ENCODE data around the gene POLR3B. TPM values are rescaled to one million over a fixed set of nuclear protein-coding genes. Genes with fewer than 3 reads are reported as not detected.

POLR3B gene
- polyA plus RNA-seq, 1 donor (not counting 4 experiments of a cell fraction or from before 2014, with no cell fraction given): 13.9 TPM

- H3K9ac ChIP-seq (ENCODE audit: control insufficient read depth, extremely low read depth, insufficient read depth, low read length): no peak overlapping the region
- no peak overlapping the region for H2AFZ ChIP-seq (ENCODE audit: control insufficient read depth, low read length)
- H3K9me1 ChIP-seq (ENCODE audit: control insufficient read depth, extremely low read depth, insufficient read depth, low read length): no peaks in the 10 kb centered on the region
- DNase-seq (ENCODE audit: low read depth, low spot score) (no peak), FAIRE-seq (no peak)
- no peak overlapping the region for H3K4me3 ChIP-seq (ENCODE audit: control insufficient read depth in 2 of 3, extremely low read depth in 1 of 3, insufficient read depth in 2 of 3, low read depth in 1 of 3, low read length in 3 of 3)
- H4K20me1 ChIP-seq (ENCODE audit: control insufficient read depth, extremely low read depth, insufficient read depth, low read length): no peaks in the 10 kb centered on the region
- H3K27me3 ChIP-seq (ENCODE audit: control insufficient read depth, extremely low read depth, insufficient read depth, low read length): no peaks in the 10 kb centered on the region
- no peaks in the 10 kb centered on the region for H3K79me2 ChIP-seq (ENCODE audit: control insufficient read depth, insufficient read depth, low read length)
- H3K36me3 ChIP-seq (ENCODE audit: control insufficient read depth in 2 of 2, extremely low read depth in 1 of 2, insufficient read depth in 2 of 2, low read length in 2 of 2): no peaks in the 10 kb centered on the region
- dilution Hi-C loops (cut with MboI; ENCODE audit: extremely low pct_ligation_motif_present, low sequenced_read_pairs): no loop called here
- no peak for TF ChIP-seq EZH2 (IDR thresholded peaks at IDR 0.05; ENCODE audit: low read length)
- TF ChIP-seq CTCF (optimal IDR thresholded peaks at IDR 0.05 in 1 of 3, IDR thresholded peaks at IDR 0.05 in 1 of 3, conservative IDR thresholded peaks at IDR 0.05 in 1 of 3; ENCODE audit: extremely low read depth in 1 of 3, insufficient read depth in 2 of 3, low read length in 3 of 3): no peak
- no peaks in the 10 kb centered on the region for H3K4me1 ChIP-seq (ENCODE audit: control insufficient read depth, extremely low read depth, insufficient read depth, low read length)
- no peak overlapping the region for H3K4me2 ChIP-seq (ENCODE audit: control insufficient read depth, extremely low read depth, insufficient read depth, low read depth, low read length)
- H3K27ac ChIP-seq (ENCODE audit: control insufficient read depth, insufficient read depth, low read length): no peak overlapping the region
- H3K9me3 ChIP-seq (ENCODE audit: control insufficient read depth, low read depth, low read length): no peaks in the 10 kb centered on the region
Measured at GRCh38 chr12:106480251-106480650, 122.7 kb downstream of the POLR3B start.

DNA sequence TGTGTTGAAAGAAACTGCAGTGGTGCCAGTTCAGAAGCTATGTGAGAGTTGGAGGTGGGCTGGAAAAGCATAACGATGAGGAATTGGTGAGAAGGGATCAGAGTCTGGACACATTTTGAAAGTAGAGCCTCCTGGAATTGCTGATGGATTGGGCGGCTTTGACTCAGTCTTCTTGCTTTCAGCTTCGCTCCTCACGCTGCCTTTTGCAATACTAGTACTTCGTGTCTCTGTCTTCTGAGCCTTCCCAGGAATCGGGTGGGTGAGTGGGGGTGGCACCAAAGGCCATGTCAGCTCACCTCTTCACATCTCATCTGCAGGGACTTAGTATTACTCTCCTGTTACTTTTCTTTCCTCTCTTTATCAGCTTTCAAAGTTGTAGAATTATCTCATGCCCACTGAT lies 123.7 kb downstream of the POLR3B start:
- FAIRE-seq (no peak), DNase-seq (ENCODE audit: low read depth, low spot score) (no peak)
- Histone ChIP-seq H2AFZ (ENCODE audit: control insufficient read depth, low read length) (no peak overlapping the region), H3K79me2 (ENCODE audit: control insufficient read depth, insufficient read depth, low read length) (no peaks in the 10 kb centered on the region), H3K27ac (ENCODE audit: control insufficient read depth, insufficient read depth, low read length) (no peak overlapping the region), H3K27me3 (ENCODE audit: control insufficient read depth, extremely low read depth, insufficient read depth, low read length) (no peaks in the 10 kb centered on the region), H3K9me3 (ENCODE audit: control insufficient read depth, low read depth, low read length) (no peaks in the 10 kb centered on the region), H3K36me3 (ENCODE audit: control insufficient read depth in 2 of 2, extremely low read depth in 1 of 2, insufficient read depth in 2 of 2, low read length in 2 of 2) (no peaks in the 10 kb centered on the region), H4K20me1 (ENCODE audit: control insufficient read depth, extremely low read depth, insufficient read depth, low read length) (no peaks in the 10 kb centered on the region), H3K4me2 (ENCODE audit: control insufficient read depth, extremely low read depth, insufficient read depth, low read depth, low read length) (no peak overlapping the region), H3K9me1 (ENCODE audit: control insufficient read depth, extremely low read depth, insufficient read depth, low read length) (no peaks in the 10 kb centered on the region), H3K4me1 (ENCODE audit: control insufficient read depth, extremely low read depth, insufficient read depth, low read length) (no peaks in the 10 kb centered on the region), H3K4me3 (ENCODE audit: control insufficient read depth in 2 of 3, extremely low read depth in 1 of 3, insufficient read depth in 2 of 3, low read depth in 1 of 3, low read length in 3 of 3) (no peak overlapping the region), H3K9ac (ENCODE audit: control insufficient read depth, extremely low read depth, insufficient read depth, low read length) (no peak overlapping the region)
- dilution Hi-C loops (cut with MboI; ENCODE audit: extremely low pct_ligation_motif_present, low sequenced_read_pairs): no loop called here
- TF ChIP-seq CTCF (optimal IDR thresholded peaks at IDR 0.05 in 1 of 3, IDR thresholded peaks at IDR 0.05 in 1 of 3, conservative IDR thresholded peaks at IDR 0.05 in 1 of 3; ENCODE audit: extremely low read depth in 1 of 3, insufficient read depth in 2 of 3, low read length in 3 of 3) (no peak), EZH2 (IDR thresholded peaks at IDR 0.05; ENCODE audit: low read length) (no peak)

Data from keratinocyte (primary cell).